Panc1 (cell line): ENCODE results near the gene MTPN. TPM values are rescaled to one million over a fixed set of nuclear protein-coding genes. Genes with fewer than 3 reads are reported as not detected.

Experiments
- ATAC-seq: fragments of 200-7000 bp; cut with Tn5 transposase; 2 replicates; pipeline ENCODE4 v1.9.1; 2020; ENCODE audit warnings: mild to moderate bottlenecking, moderate library complexity
- BruUV-seq: library from RNA; stranded (reverse); fragments of 400-500 nt; replicated peaks from 2 replicates; lab custom pipeline; 2021; lab: Mats Ljungman, UMichigan
- CTCF ChIA-PET: fragments of 300-600 bp; sonication (Branson Sonifier 250); formaldehyde crosslinking; loops from one replicate; lab custom pipeline; 2022; ENCODE audit warnings: antibody characterized with exemption; lab: Charles Lee
- POLR2A ChIA-PET: fragments of 300-600 bp; sonication (Branson Sonifier 250); formaldehyde crosslinking; loops from one replicate; lab custom pipeline; 2022; ENCODE audit warnings: antibody characterized with exemption; lab: Charles Lee
- DNase-seq: peaks from one replicate; pipeline ENCODE4 v3.0.0-alpha.2; 2010; ENCODE audit warnings: low read depth, low spot score
- H3K27ac ChIP-seq: 2 replicates; pipeline ENCODE4 v1.5.1; 2011; ENCODE audit warnings: mild to moderate bottlenecking, low read length, inconsistent platforms
- H3K27me3 ChIP-seq: fragments of 200-500 bp; sonication (Bioruptor generic); 2 replicates; pipeline ENCODE4 v1.6.0; 2014; ENCODE audit warnings: low read length, inconsistent platforms; ENCODE audit not compliant: control insufficient read depth, insufficient read depth
- H3K36me3 ChIP-seq: fragments of 200-500 bp; sonication (Bioruptor generic); 2 replicates; pipeline ENCODE4 v1.5.1; 2014; ENCODE audit warnings: inconsistent platforms, mild to moderate bottlenecking, low read length, moderate library complexity; ENCODE audit not compliant: control insufficient read depth, insufficient read depth
- H3K4me1 ChIP-seq: 2 replicates; pipeline ENCODE4 v1.5.1; 2011; ENCODE audit warnings: inconsistent platforms, mild to moderate bottlenecking, low read length, moderate library complexity; ENCODE audit not compliant: control insufficient read depth, insufficient read depth
- H3K4me3 ChIP-seq, 2 experiments: 2 replicates each; pipeline ENCODE4 v1.5.1; 2011 to 2012; ENCODE audit warnings: low read depth in 2 of 2, low read length in 2 of 2, mild to moderate bottlenecking in 2 of 2, inconsistent platforms in 1 of 2, moderate library complexity in 1 of 2
- H3K9me3 ChIP-seq: fragments of 200-500 bp; sonication (Bioruptor generic); 2 replicates; pipeline ENCODE4 v1.5.1; 2014; ENCODE audit warnings: low read depth, mild to moderate bottlenecking, inconsistent platforms, low read length, moderate library complexity; ENCODE audit not compliant: control insufficient read depth, insufficient read depth
- CTCF ChIP-seq: fragments of 450-650 bp; IDR thresholded peaks from 2 replicates; pipeline ENCODE4 v1.5.1; 2017; ENCODE audit warnings: mild to moderate bottlenecking
- POLR2AphosphoS5 ChIP-seq: IDR thresholded peaks from 2 replicates; pipeline ENCODE4 v1.6.1; 2012; ENCODE audit warnings: mild to moderate bottlenecking, low read depth, low read length, moderate library complexity
- REST ChIP-seq, 2 experiments: IDR thresholded peaks; 2 replicates each; pipeline ENCODE4 v1.6.1; 2011 to 2012; ENCODE audit warnings: low read depth in 2 of 2, control low read depth in 1 of 2, low read length in 1 of 2, mild to moderate bottlenecking in 1 of 2, moderate library complexity in 1 of 2; ENCODE audit not compliant: insufficient read depth in 1 of 2
- SIN3A ChIP-seq: IDR thresholded peaks from 2 replicates; pipeline ENCODE4 v1.6.1; 2012; ENCODE audit warnings: low read depth, mild to moderate bottlenecking, low read length, moderate library complexity, borderline replicate concordance; ENCODE audit not compliant: insufficient read depth
- TCF7L2 ChIP-seq: IDR thresholded peaks from 2 replicates; pipeline ENCODE4 v1.6.1; 2011; ENCODE audit warnings: mild to moderate bottlenecking, low read depth, low read length, inconsistent platforms
- in situ Hi-C: cut with HindIII; loops from 2 replicates; pipeline ENCODE4 v1.10.0; 2016; ENCODE audit warnings: low sequenced_read_pairs, low pct_unique_long_range_greater_than_20kb
- intact Hi-C: fragments of 100-400 bp; cut with micrococcal nuclease; formaldehyde crosslinking; loops from one replicate; pipeline ENCODE4 v1.10.0; 2022; ENCODE audit not compliant: unreplicated experiment
- total RNA-seq: library from RNA; stranded (reverse); gene quantifications from one replicate; pipeline ENCODE4 v1.2.1, GENCODE V29; 2021; ENCODE audit not compliant: unreplicated experiment

MTPN gene
- total RNA-seq, 1 experiment from 2014 or later = 177 TPM

- no peak overlapping the region for H3K27ac ChIP-seq
- H3K4me1 ChIP-seq = no peaks in the 10 kb centered on the region
- H3K36me3 ChIP-seq = peaks cover 6% of the 10 kb centered on the region
- DNase-seq = no peak
- ChIA-PET POLR2A (no interaction called here), CTCF (no interaction called here)
- in situ Hi-C loops = no loop called here
- H3K27me3 ChIP-seq = no peaks in the 10 kb centered on the region
- ATAC-seq = no peak
- H3K4me3 ChIP-seq = no peak overlapping the region
- H3K9me3 ChIP-seq = no peaks in the 10 kb centered on the region
- intact Hi-C loops = no loop called here
- no TSS peak for BruUV-seq
- TF ChIP-seq POLR2AphosphoS5 (no peak), TCF7L2 (no peak), CTCF (no peak), REST (IDR thresholded peaks at IDR 0.05; ENCODE audit: insufficient read depth in 1 of 2, low read depth in 2 of 2, low read length in 1 of 2) (no peak), SIN3A (no peak)
Observed at GRCh38 chr7:135930565-135931461, 46.3 kb downstream of the MTPN start.

- ATAC-seq (no peak), DNase-seq (no peak)
- in situ Hi-C loops (no loop called here), intact Hi-C loops (no loop called here)
- no peak for TF ChIP-seq REST (IDR thresholded peaks at IDR 0.05; ENCODE audit: insufficient read depth in 1 of 2, low read depth in 2 of 2, low read length in 1 of 2)
- TF ChIP-seq CTCF = no peak
- TF ChIP-seq SIN3A = no peak
- no peak for TF ChIP-seq TCF7L2
- no peak for TF ChIP-seq POLR2AphosphoS5
- Histone ChIP-seq H3K36me3 (peaks cover 6% of the 10 kb centered on the region), H3K4me3 (no peak overlapping the region), H3K27ac (no peak overlapping the region), H3K4me1 (no peaks in the 10 kb centered on the region), H3K9me3 (no peaks in the 10 kb centered on the region), H3K27me3 (no peaks in the 10 kb centered on the region)
- no TSS peak for BruUV-seq
- CTCF ChIA-PET = no interaction called here
- POLR2A ChIA-PET = no interaction called here
Observed at GRCh38 chr7:135929722-135930141, 47.4 kb downstream of the MTPN start.
